IMR-90 (cell line): ENCODE measurements around the gene MARCHF3. TPM values are rescaled to one million over a fixed set of nuclear protein-coding genes. Genes with fewer than 3 reads are reported as not detected.
"Not testable (repeated sequence)": the region's sequence is repeated elsewhere in the genome, so short reads cannot be mapped to it uniquely, and the experiment has no call there.

ENCODE experiments used
- ATAC-seq: fragments of 200-7000 bp; cut with Tn5 transposase; 2 replicates; pipeline ENCODE4 v1.9.1; 2020; ENCODE audit warnings: low read depth, mild to moderate bottlenecking, moderate library complexity
- BruUV-seq: library from RNA; stranded (reverse); fragments of 400-500 nt; replicated peaks from 2 replicates; lab custom pipeline; 2021; lab: Mats Ljungman, UMichigan
- CTCF ChIA-PET: fragments of 300-600 bp; formaldehyde crosslinking; extraction: SDS; loops from one replicate; lab custom pipeline; 2021; ENCODE audit warnings: antibody characterized with exemption; lab: Yijun Ruan, JAX
- POLR2A ChIA-PET: fragments of 300-600 bp; sonication (Branson Sonifier 250); formaldehyde crosslinking; loops from one replicate; lab custom pipeline; 2022; ENCODE audit warnings: antibody characterized with exemption; ENCODE audit not compliant: unreplicated experiment; lab: Charles Lee
- DNase-seq: peaks from one replicate; pipeline ENCODE4 v3.0.0; 2013
- H2AFZ ChIP-seq: replicated peaks from 2 replicates; pipeline ENCODE3; 2013; ENCODE audit warnings: low read length, mild to moderate bottlenecking; ENCODE audit not compliant: poor library complexity
- H2AK5ac ChIP-seq: 2 replicates; pipeline ENCODE4 v1.6.1; 2013; ENCODE audit warnings: low read depth, low read length, inconsistent platforms
- H2AK9ac ChIP-seq: replicated peaks from 2 replicates; pipeline ENCODE3; 2013; ENCODE audit warnings: mild to moderate bottlenecking, low read depth, low read length, moderate library complexity; ENCODE audit not compliant: poor library complexity
- H2BK120ac ChIP-seq: 2 replicates; pipeline ENCODE4 v1.6.1; 2013; ENCODE audit warnings: low read depth, low read length, inconsistent platforms
- H2BK15ac ChIP-seq: 3 replicates; pipeline ENCODE4 v1.6.1; 2013; ENCODE audit warnings: low read depth, low read length, inconsistent platforms
- H2BK20ac ChIP-seq: 2 replicates; pipeline ENCODE4 v1.6.1; 2013; ENCODE audit warnings: low read depth, mild to moderate bottlenecking, inconsistent platforms, low read length, moderate library complexity
- H2BK5ac ChIP-seq: 2 replicates; pipeline ENCODE4 v1.6.1; 2013; ENCODE audit warnings: mild to moderate bottlenecking, low read depth, low read length, inconsistent platforms; ENCODE audit not compliant: poor library complexity, severe bottlenecking
- H3K14ac ChIP-seq: replicated peaks from 2 replicates; pipeline ENCODE4 v1.6.1; 2013; ENCODE audit warnings: low read depth, low read length, inconsistent platforms
- H3K18ac ChIP-seq: 2 replicates; pipeline ENCODE4 v1.6.1; 2013; ENCODE audit warnings: low read depth, low read length, control low read depth
- H3K23ac ChIP-seq: 2 replicates; pipeline ENCODE4 v1.6.1; 2013; ENCODE audit warnings: low read depth, low read length, inconsistent platforms
- H3K27ac ChIP-seq: 2 replicates; pipeline ENCODE4 v1.5.1; 2013; ENCODE audit warnings: mild to moderate bottlenecking, control low read depth, low read length; ENCODE audit not compliant: insufficient read depth
- H3K27me3 ChIP-seq: 2 replicates; pipeline ENCODE4 v1.6.1; 2013; ENCODE audit warnings: low read length; ENCODE audit not compliant: control insufficient read depth, insufficient read depth
- H3K36me3 ChIP-seq: 2 replicates; pipeline ENCODE4 v1.6.1; 2013; ENCODE audit warnings: low read length, mixed read lengths; ENCODE audit not compliant: control insufficient read depth, insufficient read depth
- H3K4ac ChIP-seq: 2 replicates; pipeline ENCODE4 v1.6.1; 2013; ENCODE audit warnings: low read depth, low read length, inconsistent platforms
- H3K4me1 ChIP-seq: 2 replicates; pipeline ENCODE4 v1.6.1; 2013; ENCODE audit warnings: low read length, mixed read lengths; ENCODE audit not compliant: control insufficient read depth, insufficient read depth
- H3K4me2 ChIP-seq: 2 replicates; pipeline ENCODE4 v1.6.1; 2013; ENCODE audit warnings: low read depth, mild to moderate bottlenecking, control low read depth, low read length, moderate library complexity
- H3K4me3 ChIP-seq: 2 replicates; pipeline ENCODE4 v1.5.1; 2013; ENCODE audit warnings: low read depth, mild to moderate bottlenecking, control low read depth, low read length, moderate library complexity; ENCODE audit not compliant: insufficient read depth
- H3K56ac ChIP-seq: 2 replicates; pipeline ENCODE4 v1.6.1; 2013; ENCODE audit warnings: low read length, inconsistent platforms; ENCODE audit not compliant: insufficient read depth; ENCODE audit errors: extremely low read depth
- H3K79me1 ChIP-seq, 2 experiments: 2 replicates each; pipeline ENCODE4 v1.6.1; 2013; ENCODE audit warnings: low read length in 2 of 2, inconsistent platforms in 1 of 2, low read depth in 1 of 2
- H3K9ac ChIP-seq: 2 replicates; pipeline ENCODE4 v1.6.1; 2013; ENCODE audit warnings: low read depth, low read length, control low read depth
- H3K9me1 ChIP-seq: 2 replicates; pipeline ENCODE4 v1.6.1; 2013; ENCODE audit warnings: low read length, inconsistent platforms; ENCODE audit not compliant: insufficient read depth
- H3K9me3 ChIP-seq: 2 replicates; pipeline ENCODE4 v1.6.1; 2013; ENCODE audit warnings: low read length; ENCODE audit not compliant: control insufficient read depth, insufficient read depth
- H4K20me1 ChIP-seq: 2 replicates; pipeline ENCODE4 v1.6.1; 2013; ENCODE audit warnings: low read length, inconsistent platforms; ENCODE audit not compliant: insufficient read depth
- H4K5ac ChIP-seq: 2 replicates; pipeline ENCODE4 v1.6.1; 2013; ENCODE audit warnings: mild to moderate bottlenecking, low read depth, low read length, control low read depth
- H4K8ac ChIP-seq, 2 experiments: 2 replicates each; pipeline ENCODE4 v1.6.1; 2013; ENCODE audit warnings: low read depth in 2 of 2, low read length in 2 of 2, control low read depth in 1 of 2, inconsistent platforms in 1 of 2
- H4K91ac ChIP-seq: 2 replicates; pipeline ENCODE4 v1.6.1; 2013; ENCODE audit warnings: low read depth, low read length, inconsistent platforms; ENCODE audit not compliant: insufficient read depth
- WGBS, 2 experiments: methylation state at CpG; one replicate each; pipeline versions ENCODE4 v1.1.5 to v1.1.7; 2013; ENCODE audit warnings: missing lambda C conversion rate in 2 of 2; ENCODE audit not compliant: insufficient read length in 1 of 2; ENCODE audit errors: extremely low coverage in 2 of 2; 5-methylcytosine and 5-hydroxymethylcytosine counted together
- dilution Hi-C: fragments of 300-500 bp; cut with HindIII; formaldehyde crosslinking; loops from one replicate; pipeline ENCODE4 v1.14.3; 2018; ENCODE audit warnings: low sequenced_read_pairs; ENCODE audit not compliant: unreplicated experiment
- in situ Hi-C: fragments of 300-500 bp; cut with MboI; formaldehyde crosslinking; loops from 3 replicates; pipeline ENCODE4 v1.14.3; 2019; ENCODE audit warnings: low sequenced_read_pairs, inconsistent platforms, mixed read lengths
- intact Hi-C: fragments of 100-400 bp; cut with micrococcal nuclease; formaldehyde crosslinking; loops from 2 replicates; pipeline ENCODE4 v1.10.0; 2022
- polyA plus RNA-seq, 3 experiments: library from polyadenylated mRNA; depleted of rRNA; stranded (reverse); fragments of >200 nt; gene quantifications; 2 replicates each; pipeline ENCODE4 v1.2.3, GENCODE V29; 2012; ENCODE audit warnings: low replicate concordance in 1 of 3
- total RNA-seq: library from RNA; depleted of rRNA; stranded (reverse); fragments of >200 nt; gene quantifications from 2 replicates; pipeline ENCODE4 v1.2.3, GENCODE V29; 2012

MARCHF3 gene
- total and polyA plus RNA-seq, 2 of the 4 experiments (the other 2 are of a cell fraction) = 11.2 to 18.8 TPM

- dilution Hi-C loops, H3K56ac ChIP-seq, H2AFZ ChIP-seq, H3K9me3 ChIP-seq, H2BK120ac ChIP-seq, H3K23ac ChIP-seq, intact Hi-C loops, in situ Hi-C loops, DNase-seq, H3K4ac ChIP-seq, H2BK5ac ChIP-seq, H3K9ac ChIP-seq, H4K8ac ChIP-seq, BruUV-seq, H4K20me1 ChIP-seq, H2BK15ac ChIP-seq, H4K5ac ChIP-seq, H3K27ac ChIP-seq, H3K9me1 ChIP-seq, H3K14ac ChIP-seq, H3K36me3 ChIP-seq, H2AK9ac ChIP-seq, H3K27me3 ChIP-seq, H2BK20ac ChIP-seq, H3K4me3 ChIP-seq, H2AK5ac ChIP-seq, POLR2A ChIA-PET, H4K91ac ChIP-seq, H3K18ac ChIP-seq, ATAC-seq, H3K4me1 ChIP-seq, H3K4me2 ChIP-seq: not testable (repeated sequence)
- whole genome bisulfite sequencing, 2 experiments = no CpG with 5 or more reads among the region's 7 CpGs
- peaks cover 20 to 32% of the 10 kb centered on the region in 2 experiments; a peak in 3 of 4 replicates for H3K79me1 ChIP-seq
- CTCF ChIA-PET = interaction anchor here (0.7 kb wide), 1 partner anchor 839 kb away, joined by 3 read pairs; no protein-coding TSS in a partner anchor
Observed at GRCh38 chr5:127023552-127024191, 6.7 kb downstream of the MARCHF3 start.
